ENCODE measurements around the gene STH. TPM values are rescaled to one million over a fixed set of nuclear protein-coding genes. Genes with fewer than 3 reads are reported as not detected.
"Not testable (repeated sequence)": the region's sequence is repeated elsewhere in the genome, so short reads cannot be mapped to it uniquely, and the experiment has no call there.

The STH gene
- not detected for polyA plus RNA-seq

DNA sequence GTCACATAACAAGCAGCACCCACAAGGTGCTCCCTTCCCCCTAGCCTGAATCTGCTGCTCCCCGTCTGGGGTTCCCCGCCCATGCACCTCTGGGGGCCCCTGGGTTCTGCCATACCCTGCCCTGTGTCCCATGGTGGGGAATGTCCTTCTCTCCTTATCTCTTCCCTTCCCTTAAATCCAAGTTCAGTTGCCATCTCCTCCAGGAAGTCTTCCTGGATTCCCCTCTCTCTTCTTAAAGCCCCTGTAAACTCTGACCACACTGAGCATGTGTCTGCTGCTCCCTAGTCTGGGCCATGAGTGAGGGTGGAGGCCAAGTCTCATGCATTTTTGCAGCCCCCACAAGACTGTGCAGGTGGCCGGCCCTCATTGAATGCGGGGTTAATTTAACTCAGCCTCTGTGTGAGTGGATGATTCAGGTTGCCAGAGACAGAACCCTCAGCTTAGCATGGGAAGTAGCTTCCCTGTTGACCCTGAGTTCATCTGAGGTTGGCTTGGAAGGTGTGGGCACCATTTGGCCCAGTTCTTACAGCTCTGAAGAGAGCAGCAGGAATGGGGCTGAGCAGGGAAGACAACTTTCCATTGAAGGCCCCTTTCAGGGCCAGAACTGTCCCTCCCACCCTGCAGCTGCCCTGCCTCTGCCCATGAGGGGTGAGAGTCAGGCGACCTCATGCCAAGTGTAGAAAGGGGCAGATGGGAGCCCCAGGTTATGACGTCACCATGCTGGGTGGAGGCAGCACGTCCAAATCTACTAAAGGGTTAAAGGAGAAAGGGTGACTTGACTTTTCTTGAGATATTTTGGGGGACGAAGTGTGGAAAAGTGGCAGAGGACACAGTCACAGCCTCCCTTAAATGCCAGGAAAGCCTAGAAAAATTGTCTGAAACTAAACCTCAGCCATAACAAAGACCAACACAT, at the start of gene STH:
STH (plus strand) TSS at position 264 of the 913 bp plus-strand sequence; CDS start at position 294, 30 bp downstream.
- Mint-ChIP-seq H3K4me3 (no peak within 1 kb of the TSS), H3K27me3 (ENCODE audit: low read depth in 3 of 3) (no peaks in the 10 kb centered on the region), H3K27ac (no peak within 1 kb of the TSS), H3K36me3 (no peaks in the 10 kb centered on the region), H3K9me3 (no peaks in the 10 kb centered on the region), H3K4me1 (peaks cover 11 to 16% of the 10 kb centered on the region in 2 donors)
- DNase-seq, result no peak

GRCh38 chr17:45949755-45950320, 49.2 kb upstream of the STH start:
- Mint-ChIP-seq H3K4me1 (peaks cover 3 to 10% of the 10 kb centered on the region in 2 donors), H3K27me3 (ENCODE audit: low read depth in 3 of 3) (peaks cover 0 to 10% (median 3%) of the 10 kb centered on the region in 3 donors), H3K4me3 (no peak overlapping the region), H3K36me3 (no peaks in the 10 kb centered on the region), H3K9me3 (no peaks in the 10 kb centered on the region), H3K27ac (no peak overlapping the region)
- no peak for DNase-seq

DNA sequence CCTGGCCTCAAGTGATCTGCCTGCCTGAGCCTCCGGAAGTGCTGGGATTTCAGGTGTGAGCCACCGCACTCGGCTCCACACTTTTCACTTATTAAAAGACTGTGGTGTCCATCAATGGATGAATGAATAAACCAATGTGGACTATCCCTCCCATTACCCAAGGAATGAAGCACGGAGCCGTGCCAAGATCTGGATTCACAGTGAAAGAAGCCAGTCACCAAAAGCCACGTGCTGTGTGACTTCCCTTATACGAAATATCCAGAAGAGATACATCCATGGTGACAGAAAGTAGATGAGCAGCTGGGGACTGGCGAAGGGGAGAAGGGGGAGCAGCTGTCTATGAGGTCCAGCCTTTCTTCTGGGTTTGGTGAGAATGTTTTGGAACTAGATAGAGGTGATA, 48.2 kb upstream of the STH start:
- Mint-ChIP-seq H3K27ac (no peak overlapping the region), H3K4me1 (peaks cover 3 to 10% of the 10 kb centered on the region in 2 donors), H3K36me3 (no peaks in the 10 kb centered on the region), H3K9me3 (no peaks in the 10 kb centered on the region), H3K4me3 (no peak overlapping the region), H3K27me3 (ENCODE audit: low read depth in 3 of 3) (peaks cover 0 to 10% (median 3%) of the 10 kb centered on the region in 3 donors)
- no peak for DNase-seq

- Mint-ChIP-seq H3K4me1 (peaks cover 3 to 10% of the 10 kb centered on the region in 2 donors), H3K27me3 (ENCODE audit: low read depth in 3 of 3) (peaks cover 0 to 10% (median 3%) of the 10 kb centered on the region in 3 donors), H3K27ac (no peak overlapping the region), H3K36me3 (no peaks in the 10 kb centered on the region), H3K9me3 (no peaks in the 10 kb centered on the region), H3K4me3 (no peak overlapping the region)
- DNase-seq, result no peak
Observed at GRCh38 chr17:45951403-45951802, 47.6 kb upstream of the STH start.

- no peak overlapping the region for H3K27ac Mint-ChIP-seq
- DNase-seq, result no peak
- H3K27me3 Mint-ChIP-seq (ENCODE audit: low read depth in 3 of 3), result peaks cover 0 to 10% (median 3%) of the 10 kb centered on the region in 3 donors
- peaks cover 3 to 10% of the 10 kb centered on the region in 2 donors for H3K4me1 Mint-ChIP-seq
- no peaks in the 10 kb centered on the region for H3K36me3 Mint-ChIP-seq
- H3K9me3 Mint-ChIP-seq, result no peaks in the 10 kb centered on the region
- H3K4me3 Mint-ChIP-seq, result no peak overlapping the region
Observed at GRCh38 chr17:45951941-45952340, 47.1 kb upstream of the STH start.

GRCh38 chr17:45952814-45953320, 46.2 kb upstream of the STH start:
- no peaks in the 10 kb centered on the region for H3K9me3 Mint-ChIP-seq
- H3K27ac Mint-ChIP-seq, result no peak overlapping the region
- no peaks in the 10 kb centered on the region for H3K36me3 Mint-ChIP-seq
- peaks cover 3 to 10% of the 10 kb centered on the region in 2 donors for H3K4me1 Mint-ChIP-seq
- H3K4me3 Mint-ChIP-seq, result no peak overlapping the region
- no peak for DNase-seq
- peaks cover 3 to 10% (median 4%) of the 10 kb centered on the region in 3 donors for H3K27me3 Mint-ChIP-seq (ENCODE audit: low read depth in 3 of 3)

DNA sequence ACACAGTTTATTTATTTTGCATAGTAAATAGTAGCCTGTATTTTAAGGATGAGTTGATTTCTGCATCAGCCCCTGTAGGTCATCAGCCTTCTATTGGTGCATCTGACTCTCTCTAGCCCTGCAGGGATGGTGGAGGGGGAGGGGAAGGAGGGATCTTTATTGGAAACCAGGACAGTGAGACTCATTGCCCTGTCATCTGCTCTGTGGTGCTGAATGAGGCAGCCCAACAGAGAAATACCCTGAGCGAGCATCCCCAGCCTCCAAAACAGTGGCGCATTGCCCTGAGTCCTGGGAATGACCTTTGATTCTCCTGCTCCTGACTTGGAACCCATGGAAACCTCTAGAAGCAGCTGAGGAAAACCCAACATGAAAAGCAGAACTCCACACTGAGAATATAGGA, 45.5 kb upstream of the STH start:
- Mint-ChIP-seq H3K27ac (no peak overlapping the region), H3K27me3 (ENCODE audit: low read depth in 3 of 3) (peaks cover 3 to 14% (median 5%) of the 10 kb centered on the region in 3 donors), H3K4me1 (peaks cover 3 to 9% of the 10 kb centered on the region in 2 donors), H3K4me3 (no peak overlapping the region), H3K9me3 (no peaks in the 10 kb centered on the region), H3K36me3 (no peaks in the 10 kb centered on the region)
- no peak for DNase-seq

DNA sequence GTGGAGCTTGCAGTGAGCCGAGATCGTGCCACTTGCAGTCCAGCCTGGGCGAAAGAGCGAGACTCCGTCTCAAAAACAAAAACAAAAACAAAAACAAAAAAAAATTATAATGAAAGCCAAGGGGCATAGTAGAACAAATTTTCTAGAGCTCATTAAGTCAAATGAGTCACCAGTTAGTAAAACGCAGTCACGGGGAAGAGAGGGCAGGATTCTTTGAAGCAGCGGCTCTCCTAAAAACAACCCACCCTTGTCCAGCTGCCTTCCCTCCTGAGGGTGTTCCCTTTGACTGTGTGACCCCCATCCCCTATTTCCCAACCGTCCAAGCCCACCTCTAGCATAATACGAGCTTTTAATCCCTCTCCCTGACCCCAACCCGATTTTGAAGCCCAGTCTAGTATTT, 44.1 kb upstream of the STH start:
- no peak for DNase-seq
- Mint-ChIP-seq H3K9me3 (peaks cover 0 to 1% (median 0%) of the 10 kb centered on the region in 6 donors), H3K4me1 (no peaks in the 10 kb centered on the region), H3K27me3 (ENCODE audit: low read depth in 3 of 3) (peaks cover 3 to 12% (median 5%) of the 10 kb centered on the region in 3 donors), H3K4me3 (no peak overlapping the region), H3K36me3 (no peaks in the 10 kb centered on the region), H3K27ac (no peak overlapping the region)

DNA sequence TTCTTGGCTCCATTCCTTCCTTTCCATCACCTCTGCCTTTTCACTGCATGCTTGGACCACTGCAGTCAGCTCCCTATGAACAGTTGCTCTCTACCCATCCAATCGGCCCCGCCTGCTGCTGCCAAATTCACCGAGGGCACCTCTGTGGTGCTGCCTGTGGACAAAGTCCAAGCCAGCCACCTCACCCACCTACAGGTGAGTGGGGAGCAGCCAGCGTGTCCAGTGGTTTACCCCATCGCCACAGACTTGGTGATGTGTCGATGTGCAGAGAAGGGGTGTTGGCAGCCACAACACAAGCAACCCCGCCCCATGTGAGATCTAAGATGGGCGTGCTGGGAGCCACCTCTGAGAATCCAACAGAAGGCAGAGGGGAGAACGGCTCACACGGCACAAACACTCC, 43.7 kb upstream of the STH start:
- Mint-ChIP-seq H3K27me3 (ENCODE audit: low read depth in 3 of 3) (peaks cover 3 to 12% (median 5%) of the 10 kb centered on the region in 3 donors), H3K27ac (no peak overlapping the region), H3K4me3 (no peak overlapping the region), H3K36me3 (no peaks in the 10 kb centered on the region), H3K9me3 (peaks cover 0 to 1% (median 0%) of the 10 kb centered on the region in 6 donors), H3K4me1 (no peaks in the 10 kb centered on the region)
- no peak for DNase-seq

- no peaks in the 10 kb centered on the region for H3K4me1 Mint-ChIP-seq
- H3K4me3 Mint-ChIP-seq, result no peak overlapping the region
- H3K9me3 Mint-ChIP-seq, result peaks cover 0 to 1% (median 0%) of the 10 kb centered on the region in 6 donors
- H3K27me3 Mint-ChIP-seq (ENCODE audit: low read depth in 3 of 3), result peaks cover 3 to 7% (median 5%) of the 10 kb centered on the region in 3 donors
- no peak overlapping the region for H3K27ac Mint-ChIP-seq
- no peaks in the 10 kb centered on the region for H3K36me3 Mint-ChIP-seq
- no peak for DNase-seq
Observed at GRCh38 chr17:45956090-45956489, 43.0 kb upstream of the STH start.

GRCh38 chr17:45956746-45957145, 42.3 kb upstream of the STH start:
- H3K4me3 Mint-ChIP-seq; H3K4me1 Mint-ChIP-seq; H3K9me3 Mint-ChIP-seq; DNase-seq; H3K36me3 Mint-ChIP-seq; H3K27ac Mint-ChIP-seq; H3K27me3 Mint-ChIP-seq (ENCODE audit: low read depth in 3 of 3): not testable (repeated sequence)

DNA sequence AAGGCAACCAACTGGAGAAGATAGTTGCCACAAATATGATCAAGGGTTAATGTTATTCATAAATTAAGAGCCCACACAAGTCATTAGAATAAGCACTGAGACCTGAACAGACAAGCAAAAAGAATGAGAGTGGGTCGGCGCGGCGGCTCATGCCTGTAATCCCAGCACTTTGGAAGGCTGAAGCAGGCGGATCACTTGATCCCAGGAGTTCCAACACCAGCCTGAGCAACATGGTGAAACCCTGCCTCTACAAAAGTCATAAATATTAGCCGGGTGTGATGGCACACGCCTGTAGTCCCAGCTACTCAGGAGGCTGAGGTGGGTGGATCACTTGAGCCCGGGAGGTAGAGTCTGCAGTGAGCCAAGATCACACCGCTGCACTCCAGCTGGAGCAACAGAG, 40.7 kb upstream of the STH start:
- no peak overlapping the region for H3K27ac Mint-ChIP-seq
- no peaks in the 10 kb centered on the region for H3K36me3 Mint-ChIP-seq
- no peaks in the 10 kb centered on the region for H3K4me1 Mint-ChIP-seq
- H3K4me3 Mint-ChIP-seq, result no peak overlapping the region
- peaks cover 0 to 1% (median 0%) of the 10 kb centered on the region in 6 donors for H3K9me3 Mint-ChIP-seq
- H3K27me3 Mint-ChIP-seq (ENCODE audit: low read depth in 3 of 3), result peaks cover 0 to 5% (median 3%) of the 10 kb centered on the region in 3 donors
- no peak for DNase-seq

- Mint-ChIP-seq H3K27me3 (ENCODE audit: low read depth in 3 of 3) (peaks cover 0 to 7% (median 6%) of the 10 kb centered on the region in 3 donors), H3K4me3 (no peak overlapping the region), H3K9me3 (peaks cover 0 to 1% (median 0%) of the 10 kb centered on the region in 6 donors), H3K27ac (no peak overlapping the region), H3K4me1 (no peaks in the 10 kb centered on the region), H3K36me3 (no peaks in the 10 kb centered on the region)
- DNase-seq, result no peak
Observed at GRCh38 chr17:45958994-45959665, 39.9 kb upstream of the STH start.

GRCh38 chr17:45960311-45960710, 38.7 kb upstream of the STH start:
- no peak for DNase-seq
- Mint-ChIP-seq H3K27ac (no peak overlapping the region), H3K4me1 (no peaks in the 10 kb centered on the region), H3K4me3 (no peak overlapping the region), H3K9me3 (peaks cover 0 to 1% (median 0%) of the 10 kb centered on the region in 6 donors), H3K36me3 (no peaks in the 10 kb centered on the region), H3K27me3 (ENCODE audit: low read depth in 3 of 3) (peaks cover 0 to 7% (median 6%) of the 10 kb centered on the region in 3 donors)

Measured in immature natural killer cell (primary cell).